Medulla oblongata (tissue), 1 donor: ENCODE measurements around the gene OR10H2.
"Not testable (repeated sequence)": the region's sequence is repeated elsewhere in the genome, so short reads cannot be mapped to it uniquely, and the experiment has no call there.

ENCODE experiments used
- DNase-seq: peaks from one replicate; pipeline ENCODE4 v3.0.0-alpha.2; 2015; ENCODE audit errors: extremely low spot score

OR10H2 gene

DNA sequence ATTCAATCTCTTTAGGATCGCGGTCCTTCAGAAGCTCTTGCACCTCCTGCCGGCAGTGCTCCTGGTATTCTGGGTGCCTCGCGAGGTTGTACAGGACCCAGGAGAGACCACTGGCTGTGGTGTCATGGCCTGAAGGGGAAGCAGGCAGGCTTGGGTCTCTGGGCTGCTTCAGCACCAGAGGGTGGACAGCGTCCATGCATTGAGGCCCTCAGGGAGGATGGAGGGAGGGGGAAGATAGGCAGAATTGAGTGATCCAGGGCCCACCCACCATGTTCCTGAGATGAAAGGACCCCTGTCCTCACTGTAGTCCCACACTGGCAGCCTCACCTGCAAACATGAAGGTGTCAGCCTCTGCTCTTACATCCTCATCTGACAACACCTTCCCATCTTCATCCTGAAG lies 41.8 kb downstream of the OR10H2 start:
- DNase-seq = no peak

DNA sequence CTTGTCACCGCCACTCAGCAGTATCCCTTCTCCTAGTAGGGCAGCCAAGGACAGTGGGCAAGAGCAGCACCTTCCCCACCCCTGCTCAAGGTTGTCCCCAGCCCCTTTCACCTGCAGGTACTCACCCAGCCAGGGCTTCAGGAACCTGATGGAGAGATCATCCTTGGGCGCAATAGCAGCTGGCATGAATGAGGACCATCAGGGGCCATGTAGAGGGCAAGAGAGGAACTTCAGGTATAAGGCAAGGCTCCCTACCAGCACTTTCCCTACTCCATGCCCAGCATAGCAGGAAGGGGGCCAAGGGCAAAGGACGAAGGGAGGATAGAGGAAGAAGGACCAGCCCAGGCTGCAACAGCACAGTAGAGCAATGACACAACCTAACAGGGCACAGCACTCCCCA lies 46.3 kb downstream of the OR10H2 start:
- DNase-seq = not testable (repeated sequence)

- no peak for DNase-seq
Observed at GRCh38 chr19:15775249-15775648, 47.4 kb downstream of the OR10H2 start.

- no peak for DNase-seq
Observed at GRCh38 chr19:15776264-15776663, 48.4 kb downstream of the OR10H2 start.

DNA sequence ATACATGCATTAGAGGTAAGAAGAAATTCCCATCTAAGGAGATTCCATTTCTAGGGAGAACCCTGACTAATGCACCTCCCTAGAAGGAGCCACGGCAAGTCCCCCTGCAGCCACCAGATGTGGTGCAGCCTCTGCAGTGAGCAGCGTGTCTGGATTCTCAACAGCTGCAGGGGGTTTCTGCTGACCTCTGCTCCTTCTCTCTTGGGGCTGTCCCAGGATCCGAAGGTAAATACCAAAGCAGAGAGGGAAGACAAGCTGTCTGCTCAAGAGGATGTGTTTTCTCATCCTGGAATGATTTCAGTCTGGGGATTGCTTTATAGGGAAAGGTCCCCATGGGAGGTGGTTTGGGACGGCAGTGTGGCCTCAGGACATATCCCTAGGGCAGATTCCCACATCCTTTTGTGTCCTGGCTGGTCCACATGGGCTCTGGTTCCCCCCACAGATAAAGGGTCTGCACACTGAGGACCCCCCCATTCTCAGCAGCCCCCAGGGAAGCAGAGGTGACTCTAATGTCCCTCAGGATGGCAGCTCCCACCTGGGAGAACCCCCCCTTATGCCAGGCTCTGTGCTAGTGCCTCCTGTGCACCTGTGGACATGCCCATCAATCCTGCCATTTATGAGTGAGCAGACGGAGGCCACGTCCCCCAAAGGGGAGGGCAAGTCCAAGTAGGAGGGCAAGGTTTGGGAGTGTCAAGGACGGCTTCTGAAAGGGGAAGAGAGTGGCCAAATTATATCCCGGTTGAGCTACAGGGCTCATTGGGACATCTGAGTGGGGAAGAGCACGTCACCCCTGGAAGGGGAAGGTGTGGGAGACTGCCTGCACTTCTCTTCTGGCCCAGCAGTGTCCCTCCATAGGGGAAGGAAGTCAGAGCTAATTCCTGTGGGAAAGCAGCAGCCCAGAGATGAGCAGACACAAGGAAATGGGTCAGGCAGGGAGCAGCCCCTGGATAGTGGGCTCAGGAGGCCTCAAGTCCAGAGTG lies 49.5 kb downstream of the OR10H2 start:
- no peak for DNase-seq
